NCI-H2107 treated with DMSO at 0.1 percent for 48 hours (cell line): ENCODE results near the gene KDM5B.

ENCODE experiments used
- DNase-seq: peaks from one replicate; lab custom pipeline; 2025; ENCODE audit not compliant: unreplicated experiment; lab: John Stamatoyannopoulos, UW

Gene KDM5B

GRCh38 chr1:202688401-202688800 is 119.8 kb downstream of the KDM5B start:
- DNase-seq = no peak

GRCh38 chr1:202687798-202688197 is 120.4 kb downstream of the KDM5B start:
- DNase-seq = no peak

DNA sequence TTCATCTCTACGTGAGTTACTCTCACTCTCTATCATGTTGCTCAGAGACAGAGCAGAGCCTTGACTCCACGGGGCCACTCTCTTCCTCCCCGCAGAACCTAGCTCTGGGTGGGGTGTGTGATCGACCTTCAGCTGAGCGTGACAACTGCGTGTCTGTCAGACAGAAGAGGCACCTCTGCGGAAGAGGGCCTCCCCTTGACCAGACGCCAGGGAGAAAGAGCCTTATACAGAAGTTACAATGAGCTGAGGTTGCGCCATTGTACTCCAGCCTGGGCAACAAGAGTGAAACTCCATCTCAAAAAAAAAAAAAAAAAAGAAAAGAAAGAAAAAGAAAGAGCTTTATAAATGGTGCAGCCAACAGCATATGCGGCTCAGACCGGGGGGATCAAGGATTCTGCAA is 120.9 kb downstream of the KDM5B start:
- no peak for DNase-seq

- DNase-seq = no peak
These were observed 122.6 kb downstream of the KDM5B start for GRCh38 chr1:202685641-202686040.

GRCh38 chr1:202684716-202685115 is 123.5 kb downstream of the KDM5B start:
- DNase-seq = no peak

DNA sequence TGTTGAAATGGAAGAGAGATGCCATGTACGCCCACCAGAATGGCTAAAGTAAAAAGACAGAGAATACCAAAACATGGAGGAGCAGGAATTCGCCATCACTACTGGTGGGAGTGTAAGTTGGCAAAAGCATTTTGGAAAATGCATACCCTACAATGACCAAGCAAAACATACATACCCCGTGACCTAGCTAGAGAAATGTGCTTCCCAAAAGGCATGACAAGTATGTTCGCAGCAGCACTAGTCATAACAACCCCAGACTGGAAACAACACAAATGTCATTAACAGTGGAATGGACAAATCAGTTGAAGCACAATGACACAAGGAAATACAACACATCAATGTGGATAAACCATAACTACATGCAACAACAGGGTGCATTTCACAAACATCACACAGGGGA is 125.2 kb downstream of the KDM5B start:
- DNase-seq = no peak

DNA sequence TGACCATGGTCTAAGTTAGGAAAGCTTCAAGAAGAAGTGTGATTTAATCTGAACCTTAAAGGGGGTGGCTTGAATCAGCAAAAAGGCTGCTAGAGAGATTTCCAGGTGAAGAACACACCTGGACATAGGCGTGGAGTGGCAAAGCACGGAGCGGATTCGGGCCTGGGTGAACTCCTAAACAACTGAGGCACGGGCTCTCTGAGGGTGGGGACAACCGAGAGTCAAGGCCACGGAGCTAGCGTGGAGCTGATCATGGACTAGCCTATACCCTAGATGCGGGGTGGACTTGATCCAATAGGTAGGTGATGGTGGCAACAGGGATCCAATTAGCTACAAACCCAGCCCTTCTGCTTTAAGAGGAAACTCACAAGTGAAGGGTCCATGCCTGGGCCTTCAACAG is 125.7 kb downstream of the KDM5B start:
- no peak for DNase-seq

- DNase-seq = no peak
These were observed 126.3 kb downstream of the KDM5B start for GRCh38 chr1:202681736-202682420.

GRCh38 chr1:202680586-202681352 is 127.5 kb downstream of the KDM5B start:
- no peak for DNase-seq

DNA sequence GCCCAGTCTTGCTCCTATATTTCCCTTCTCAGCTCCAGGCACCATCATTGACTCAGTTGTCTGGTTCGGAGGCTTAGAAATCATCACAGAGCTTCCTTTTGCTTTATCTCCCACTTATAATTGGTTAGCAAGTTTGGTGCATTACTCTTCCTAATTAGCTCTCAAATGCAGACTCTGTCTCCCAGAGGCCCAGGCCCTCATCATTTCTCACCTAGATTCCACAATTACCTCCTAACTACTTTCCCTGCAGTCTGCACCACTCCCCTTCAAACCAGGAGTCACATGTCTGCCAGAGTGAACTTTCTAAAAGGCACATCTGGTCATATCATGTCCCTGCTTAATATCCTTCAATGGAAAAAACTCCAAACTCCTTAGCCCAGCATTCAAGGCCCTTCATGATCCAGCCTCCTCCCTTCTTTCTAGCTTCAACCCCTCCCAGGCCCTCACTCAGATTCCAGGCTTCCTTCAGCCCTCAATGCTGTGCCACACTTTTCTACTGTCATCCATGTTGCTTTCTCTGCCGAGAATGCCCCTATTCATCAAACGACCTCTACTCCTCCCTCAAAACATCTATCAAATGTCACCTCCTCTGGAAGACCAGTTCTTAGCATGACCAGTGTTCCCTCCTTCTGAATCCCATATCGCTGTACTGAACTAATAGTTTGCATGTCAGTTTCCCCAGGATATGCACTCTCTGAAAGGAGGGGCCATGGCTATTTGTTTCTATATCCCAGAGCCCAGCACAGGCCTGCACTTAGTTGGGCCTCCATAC is 128.6 kb downstream of the KDM5B start:
- DNase-seq = no peak

GRCh38 chr1:202677433-202677832 is 130.8 kb downstream of the KDM5B start:
- no peak for DNase-seq
